ENCODE data around the gene UBE2E2.

Gene UBE2E2

DNA sequence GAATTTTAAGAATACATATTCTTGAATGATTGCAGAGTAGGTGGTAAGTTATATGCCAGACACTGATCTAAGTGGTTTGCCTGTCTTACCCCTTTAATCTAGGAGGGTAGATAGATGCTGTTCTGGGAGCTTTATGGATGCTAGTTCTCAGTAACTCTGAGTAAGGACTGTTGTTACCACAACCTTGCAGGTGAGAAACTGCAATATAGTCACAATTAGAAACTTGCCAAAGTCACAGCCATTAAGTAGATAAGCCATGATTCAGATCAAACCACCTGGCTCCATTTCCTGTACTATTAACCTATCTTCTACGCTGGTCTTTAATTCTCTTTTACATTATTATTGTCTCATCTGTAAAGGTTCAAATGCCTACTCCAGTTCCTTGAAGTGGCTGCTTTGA is 46.8 kb downstream of the UBE2E2 start:
- no peak overlapping the region for H3K4me2 ChIP-seq
- H3K27me3 ChIP-seq = no peaks in the 10 kb centered on the region

GRCh38 chr3:23252122-23252521 is 49.0 kb downstream of the UBE2E2 start:
- H3K27me3 ChIP-seq = no peaks in the 10 kb centered on the region
- no peak for TF ChIP-seq Cebpa-rat (IDR thresholded peaks at IDR 0.05)
- no peak overlapping the region for H3K9ac ChIP-seq
- no peaks in the 10 kb centered on the region for H3K9me3 ChIP-seq
- H3K4me3 ChIP-seq = no peak overlapping the region
- no peaks in the 10 kb centered on the region for H3K36me3 ChIP-seq
- H3K27ac ChIP-seq = no peak overlapping the region
- 0 out of 2 replicates have a peak, but pooled peaks cover 5% of the 10 kb centered on the region for H4K20me1 ChIP-seq
- no peaks in the 10 kb centered on the region for H3K4me1 ChIP-seq
- no peak overlapping the region for H3K4me2 ChIP-seq

More for the DNA sequence above, 46.8 kb downstream of the UBE2E2 start:
- H3K9me3 ChIP-seq = peaks cover 4% of the 10 kb centered on the region; the same call in 1 of the 2 replicates
- TF ChIP-seq Cebpa-rat (IDR thresholded peaks at IDR 0.05) = no peak
- H3K4me1 ChIP-seq = no peaks in the 10 kb centered on the region
- H4K20me1 ChIP-seq = no peaks in the 10 kb centered on the region
- no peak overlapping the region for H3K9ac ChIP-seq
- H3K27ac ChIP-seq = no peak overlapping the region
- no peaks in the 10 kb centered on the region for H3K36me3 ChIP-seq
- no peak overlapping the region for H3K4me3 ChIP-seq

DNA sequence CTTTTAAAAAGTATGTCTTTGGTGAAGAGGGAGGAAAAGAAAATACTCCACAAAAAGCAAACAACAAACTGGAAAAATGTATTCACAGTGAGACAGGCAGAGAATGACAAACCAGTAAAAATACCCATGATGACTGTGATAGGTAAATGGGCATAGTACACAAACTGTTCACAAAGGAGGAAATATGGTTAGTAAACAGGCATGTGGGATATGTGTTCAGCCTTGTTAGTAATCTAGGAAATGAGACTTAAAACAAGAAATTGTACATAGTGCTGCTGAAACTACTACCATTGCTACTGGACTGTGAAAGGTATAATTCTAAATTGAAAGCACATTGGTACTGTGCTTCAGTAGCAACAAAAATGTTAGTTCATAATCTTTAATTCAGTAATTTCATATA is 50.1 kb downstream of the UBE2E2 start:
- Histone ChIP-seq H3K4me1 (no peaks in the 10 kb centered on the region), H3K9ac (no peak overlapping the region), H3K27ac (no peak overlapping the region), H3K9me3 (0 out of 2 replicates have a peak, but pooled peaks cover 4% of the 10 kb centered on the region), H3K4me2 (no peak overlapping the region), H3K27me3 (no peaks in the 10 kb centered on the region), H4K20me1 (0 out of 2 replicates have a peak, but pooled peaks cover 5% of the 10 kb centered on the region), H3K4me3 (no peak overlapping the region), H3K36me3 (no peaks in the 10 kb centered on the region)
- TF ChIP-seq Cebpa-rat (IDR thresholded peaks at IDR 0.05) = no peak

DNA sequence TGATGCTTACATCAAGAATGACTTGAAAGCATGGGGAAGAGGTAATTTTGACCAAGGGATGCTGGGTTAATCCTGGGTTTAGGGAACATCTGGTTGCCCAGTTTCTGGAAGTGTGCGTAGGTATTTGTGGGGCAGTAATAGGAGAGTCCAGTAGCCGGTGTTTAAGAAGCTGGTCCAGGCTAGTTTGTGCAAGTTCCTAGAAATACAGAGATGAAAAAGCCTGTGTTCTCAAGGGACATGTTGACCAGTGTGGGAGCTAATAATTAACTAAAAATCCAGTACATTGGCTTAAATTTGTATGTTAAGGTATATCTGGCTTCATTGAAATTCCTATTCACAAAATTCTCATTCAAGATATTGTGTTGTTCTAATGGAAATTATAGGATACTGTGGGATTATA is 51.2 kb downstream of the UBE2E2 start:
- Histone ChIP-seq H3K4me1 (no peaks in the 10 kb centered on the region), H3K9ac (no peak overlapping the region), H3K4me3 (no peak overlapping the region), H4K20me1 (0 out of 2 replicates have a peak, but pooled peaks cover 5% of the 10 kb centered on the region), H3K27ac (no peak overlapping the region), H3K36me3 (no peaks in the 10 kb centered on the region), H3K27me3 (no peaks in the 10 kb centered on the region), H3K4me2 (no peak overlapping the region), H3K9me3 (0 out of 2 replicates have a peak, but pooled peaks cover 5% of the 10 kb centered on the region)
- TF ChIP-seq Cebpa-rat (IDR thresholded peaks at IDR 0.05) = no peak

DNA sequence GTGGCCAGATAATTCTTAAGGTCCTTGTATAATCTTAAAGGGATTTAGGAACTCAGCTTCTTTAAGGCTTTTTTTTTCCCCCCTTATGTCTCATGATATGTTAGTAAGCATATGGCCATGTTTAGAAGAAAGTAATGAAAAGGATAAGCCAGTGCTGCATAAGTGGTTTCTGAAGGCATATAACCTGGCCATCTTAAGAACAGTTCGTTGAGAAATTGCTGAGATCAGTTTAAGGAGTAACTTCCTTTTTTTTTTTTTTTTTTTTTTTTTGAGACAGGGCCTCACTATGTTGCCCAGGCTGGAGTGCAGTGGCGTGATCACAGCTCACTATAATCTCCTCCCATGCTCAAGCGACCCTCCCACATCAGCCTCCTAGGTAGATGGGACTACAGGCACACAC is 51.7 kb downstream of the UBE2E2 start:
- Histone ChIP-seq H3K4me1 (no peaks in the 10 kb centered on the region), H3K4me3 (no peak overlapping the region), H3K9me3 (0 out of 2 replicates have a peak, but pooled peaks cover 5% of the 10 kb centered on the region), H3K36me3 (no peaks in the 10 kb centered on the region), H3K4me2 (no peak overlapping the region), H3K9ac (no peak overlapping the region), H3K27ac (no peak overlapping the region), H3K27me3 (no peaks in the 10 kb centered on the region), H4K20me1 (0 out of 2 replicates have a peak, but pooled peaks cover 5% of the 10 kb centered on the region)
- no peak for TF ChIP-seq Cebpa-rat (IDR thresholded peaks at IDR 0.05)

DNA sequence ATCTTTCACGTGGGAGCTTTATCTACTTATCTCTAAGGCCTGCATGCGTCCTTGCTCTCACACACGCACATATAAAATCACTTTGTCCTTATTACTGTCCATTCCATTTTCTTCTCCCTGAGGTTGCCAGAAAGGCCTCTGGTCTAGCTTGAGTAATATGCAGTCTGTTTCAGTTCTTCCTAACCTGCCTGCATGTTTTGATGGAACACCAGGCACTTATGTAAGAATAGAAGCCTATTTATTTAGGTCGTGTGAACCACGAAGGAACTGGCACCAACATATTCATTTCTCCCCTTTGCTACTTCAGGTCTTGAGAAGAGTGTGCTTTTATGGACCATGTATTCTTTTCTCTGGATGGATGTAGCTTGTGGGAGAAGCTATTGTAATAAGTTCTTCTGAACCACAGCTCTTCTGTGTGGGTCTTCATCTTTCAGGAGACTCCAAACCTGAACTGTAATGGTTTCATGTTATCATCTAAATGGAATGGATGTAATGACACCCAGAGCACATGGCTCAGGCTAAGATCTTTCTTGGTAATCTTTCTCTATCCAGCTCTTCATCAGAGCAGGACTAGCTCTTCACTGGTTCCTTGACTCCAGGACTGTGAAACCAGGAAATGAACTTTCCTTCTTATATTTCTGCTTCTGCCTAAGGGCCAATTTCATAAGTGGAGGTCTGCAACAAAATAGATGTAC is 53.8 kb downstream of the UBE2E2 start:
- no peaks in the 10 kb centered on the region for H3K27me3 ChIP-seq
- H3K4me1 ChIP-seq = no peaks in the 10 kb centered on the region
- no peak overlapping the region for H3K9ac ChIP-seq
- no peaks in the 10 kb centered on the region for H3K36me3 ChIP-seq
- 0 out of 2 replicates have a peak, but pooled peaks cover 5% of the 10 kb centered on the region for H4K20me1 ChIP-seq
- H3K4me2 ChIP-seq = no peak overlapping the region
- no peak overlapping the region for H3K4me3 ChIP-seq
- no peak overlapping the region for H3K27ac ChIP-seq
- H3K9me3 ChIP-seq = 0 out of 2 replicates have a peak, but pooled peaks cover 5% of the 10 kb centered on the region
- no peak for TF ChIP-seq Cebpa-rat (IDR thresholded peaks at IDR 0.05)

DNA sequence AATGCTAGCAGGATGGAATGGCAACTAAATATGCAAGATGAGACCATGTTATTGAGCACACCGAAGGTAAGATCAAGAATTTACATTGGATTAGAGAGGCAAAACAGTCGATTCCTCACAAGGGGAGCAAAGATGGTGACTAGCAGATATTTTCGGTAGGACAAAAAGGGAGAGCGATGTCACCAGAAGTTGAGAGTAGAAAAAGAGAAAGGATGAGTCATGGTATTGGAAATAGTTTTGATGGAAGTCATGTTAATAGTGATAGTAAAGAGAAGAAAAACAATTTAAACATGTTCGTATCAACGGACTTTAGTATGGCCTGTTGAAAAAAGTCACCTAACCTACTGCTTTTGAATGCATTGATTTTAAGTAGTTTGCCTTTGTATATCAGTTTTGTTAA is 55.0 kb downstream of the UBE2E2 start:
- H4K20me1 ChIP-seq = 0 out of 2 replicates have a peak, but pooled peaks cover 5% of the 10 kb centered on the region
- no peak overlapping the region for H3K4me2 ChIP-seq
- no peak overlapping the region for H3K4me3 ChIP-seq
- H3K36me3 ChIP-seq = no peaks in the 10 kb centered on the region
- no peaks in the 10 kb centered on the region for H3K27me3 ChIP-seq
- H3K4me1 ChIP-seq = no peaks in the 10 kb centered on the region
- H3K9ac ChIP-seq = no peak overlapping the region
- TF ChIP-seq Cebpa-rat (IDR thresholded peaks at IDR 0.05) = no peak
- H3K27ac ChIP-seq = no peak overlapping the region
- H3K9me3 ChIP-seq = 0 out of 2 replicates have a peak, but pooled peaks cover 5% of the 10 kb centered on the region

DNA sequence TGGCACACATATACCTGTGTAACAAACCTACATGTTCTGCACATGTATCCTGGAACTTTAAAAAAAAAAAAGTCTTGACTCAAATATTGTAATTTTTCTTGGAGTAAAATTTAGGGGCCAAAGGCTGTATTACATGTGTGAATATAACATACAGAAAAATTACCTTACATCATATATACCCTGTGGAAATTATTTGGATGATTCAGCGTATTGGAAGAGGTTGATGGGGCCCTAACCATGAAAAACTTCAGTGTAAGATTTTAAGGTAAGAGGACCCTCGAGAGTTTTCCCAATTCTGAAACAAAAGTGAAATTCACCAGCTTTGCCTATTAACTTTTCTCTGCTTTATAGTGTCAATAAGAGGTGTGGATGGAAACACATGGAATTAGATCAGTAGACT is 56.4 kb downstream of the UBE2E2 start:
- Histone ChIP-seq H4K20me1 (0 out of 2 replicates have a peak, but pooled peaks cover 5% of the 10 kb centered on the region), H3K4me3 (no peak overlapping the region), H3K27ac (no peak overlapping the region)

DNA sequence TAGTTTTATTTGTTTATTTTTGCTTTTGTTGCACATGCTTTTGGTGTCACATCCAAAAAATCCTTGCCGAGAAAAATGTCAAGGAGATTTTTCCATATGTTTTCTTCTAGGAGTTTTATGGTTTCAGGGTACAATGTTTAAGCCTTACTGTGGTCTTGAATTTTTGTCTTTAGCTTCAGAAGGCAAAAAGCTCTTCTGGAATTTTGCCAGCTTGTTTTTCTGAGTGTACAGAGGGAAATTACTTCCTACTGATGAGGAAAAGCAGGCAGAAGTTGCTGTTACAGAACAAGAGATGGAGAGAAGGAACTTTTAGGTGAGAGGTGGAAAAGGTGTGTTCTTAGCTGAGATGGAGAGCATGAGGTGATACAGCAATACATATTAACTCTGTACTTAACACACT is 59.6 kb downstream of the UBE2E2 start:
- H3K4me1 ChIP-seq = no peaks in the 10 kb centered on the region
- no peaks in the 10 kb centered on the region for H4K20me1 ChIP-seq
- H3K27me3 ChIP-seq = no peaks in the 10 kb centered on the region
- H3K9me3 ChIP-seq = peaks cover 8% of the 10 kb centered on the region
- no peak overlapping the region for H3K9ac ChIP-seq
- H3K4me3 ChIP-seq = no peak overlapping the region
- no peak overlapping the region for H3K4me2 ChIP-seq
- no peak overlapping the region for H3K27ac ChIP-seq
- no peak for TF ChIP-seq Cebpa-rat (IDR thresholded peaks at IDR 0.05)
- H3K36me3 ChIP-seq = peaks cover 3% of the 10 kb centered on the region; the same call in 1 of the 2 replicates

More for the DNA sequence above, 56.4 kb downstream of the UBE2E2 start:
- Histone ChIP-seq H3K9me3 (0 out of 2 replicates have a peak, but pooled peaks cover 5% of the 10 kb centered on the region), H3K36me3 (no peaks in the 10 kb centered on the region), H3K9ac (no peak overlapping the region), H3K4me1 (no peaks in the 10 kb centered on the region), H3K4me2 (no peak overlapping the region), H3K27me3 (no peaks in the 10 kb centered on the region)
- no peak for TF ChIP-seq Cebpa-rat (IDR thresholded peaks at IDR 0.05)

- peaks cover 4% of the 10 kb centered on the region for H3K9me3 ChIP-seq
- no peak overlapping the region for H3K4me3 ChIP-seq
- no peaks in the 10 kb centered on the region for H4K20me1 ChIP-seq
- no peak overlapping the region for H3K27ac ChIP-seq
- no peak for TF ChIP-seq Cebpa-rat (IDR thresholded peaks at IDR 0.05)
- no peak overlapping the region for H3K4me2 ChIP-seq
- no peak overlapping the region for H3K9ac ChIP-seq
- H3K36me3 ChIP-seq = peaks cover 3% of the 10 kb centered on the region; the same call in 1 of the 2 replicates
- no peaks in the 10 kb centered on the region for H3K4me1 ChIP-seq
- no peaks in the 10 kb centered on the region for H3K27me3 ChIP-seq
Observed at GRCh38 chr3:23263796-23264195, 60.7 kb downstream of the UBE2E2 start.

All from BLaER1 (cell line).